SK-N-SH treated with all-trans-retinoic acid at 6 μM for 48 hours (cell line): Measurements from ENCODE around the gene CNNM1.

Experiments
- ATAC-seq: fragments of 200-7000 bp; cut with Tn5 transposase; 3 replicates; pipeline ENCODE4 v1.9.1; 2020; ENCODE audit warnings: mild to moderate bottlenecking, moderate library complexity
- ARNTL ChIP-seq: fragments of 450-650 bp; formaldehyde crosslinking; IDR thresholded peaks from 2 replicates; pipeline ENCODE4 v1.5.0; 2020; ENCODE audit warnings: low read depth, mild to moderate bottlenecking, moderate library complexity, borderline replicate concordance
- CSDC2 ChIP-seq: fragments of 250-450 bp; sonication (Bioruptor Pico); IDR thresholded peaks from 2 replicates; pipeline ENCODE4 v1.5.0; 2020; ENCODE audit warnings: mild to moderate bottlenecking, moderate library complexity
- ESRRG ChIP-seq: fragments of 250-450 bp; sonication (Bioruptor Pico); IDR thresholded peaks from 2 replicates; pipeline ENCODE4 v1.6.1; 2021; ENCODE audit warnings: mild to moderate bottlenecking
- GLIS3 ChIP-seq: fragments of 250-450 bp; sonication (Bioruptor Pico); IDR thresholded peaks from 2 replicates; pipeline ENCODE4 v1.5.0; 2020; ENCODE audit warnings: mild to moderate bottlenecking, moderate library complexity
- ISL1 ChIP-seq: fragments of 250-450 bp; sonication (Bioruptor Pico); IDR thresholded peaks from 2 replicates; pipeline ENCODE4 v2.1.2; 2022; ENCODE audit warnings: mild to moderate bottlenecking, moderate library complexity
- OSR1 ChIP-seq: fragments of 250-450 bp; sonication (Bioruptor Pico); IDR thresholded peaks from 2 replicates; pipeline ENCODE4 v1.8.0; 2022; ENCODE audit warnings: moderate library complexity, mild to moderate bottlenecking, inconsistent platforms
- PPARA ChIP-seq: fragments of 250-450 bp; sonication (Bioruptor Pico); IDR thresholded peaks from 2 replicates; pipeline ENCODE4 v1.5.0; 2020; ENCODE audit warnings: mild to moderate bottlenecking, borderline replicate concordance
- RARB ChIP-seq: fragments of 250-450 bp; sonication (Bioruptor Pico); IDR thresholded peaks from 2 replicates; pipeline ENCODE4 v1.8.0; 2021; ENCODE audit warnings: mild to moderate bottlenecking, moderate library complexity
- SNAI2 ChIP-seq: fragments of 250-450 bp; sonication (Bioruptor Pico); IDR thresholded peaks from 2 replicates; pipeline ENCODE4 v1.5.0; 2020; ENCODE audit warnings: mild to moderate bottlenecking, moderate library complexity
- TCF4 ChIP-seq: fragments of 250-450 bp; sonication (Bioruptor Pico); IDR thresholded peaks from 2 replicates; pipeline ENCODE4 v1.8.0; 2021; ENCODE audit warnings: mild to moderate bottlenecking, moderate library complexity, borderline replicate concordance
- TOX ChIP-seq: fragments of 250-450 bp; sonication (Bioruptor Pico); IDR thresholded peaks from 2 replicates; pipeline ENCODE4 v1.8.0; 2021; ENCODE audit warnings: mild to moderate bottlenecking, moderate library complexity, borderline replicate concordance
- ZC3H10 ChIP-seq: fragments of 250-450 bp; sonication (Bioruptor Pico); IDR thresholded peaks from 2 replicates; pipeline ENCODE4 v1.5.1; 2021; ENCODE audit warnings: mild to moderate bottlenecking, moderate library complexity
- ZFP3 ChIP-seq: fragments of 250-450 bp; sonication (Bioruptor Pico); IDR thresholded peaks from 2 replicates; pipeline ENCODE4 v1.5.0; 2020; ENCODE audit warnings: mild to moderate bottlenecking, moderate library complexity
- ZFP30 ChIP-seq: fragments of 450-650 bp; formaldehyde crosslinking; IDR thresholded peaks from 2 replicates; pipeline ENCODE4 v1.5.0; 2022; ENCODE audit warnings: mild to moderate bottlenecking, moderate library complexity
- ZNF565 ChIP-seq: fragments of 450-650 bp; formaldehyde crosslinking; conservative IDR thresholded peaks from 2 replicates; pipeline ENCODE4 v1.5.0; 2020; ENCODE audit warnings: low read depth, mild to moderate bottlenecking, moderate library complexity
- ZNF70 ChIP-seq: fragments of 450-650 bp; formaldehyde crosslinking; IDR thresholded peaks from 2 replicates; pipeline ENCODE4 v1.5.0; 2020; ENCODE audit warnings: mild to moderate bottlenecking, moderate library complexity
- ZNF8 ChIP-seq: fragments of 450-650 bp; formaldehyde crosslinking; IDR thresholded peaks from 2 replicates; pipeline ENCODE4 v1.5.0; 2020; ENCODE audit warnings: mild to moderate bottlenecking, moderate library complexity
- TF ChIP-seq, protein P1 (sequence below): fragments of 250-450 bp; sonication (Bioruptor Pico); IDR thresholded peaks from 2 replicates; pipeline ENCODE4 v1.5.0; 2020; ENCODE audit warnings: mild to moderate bottlenecking, moderate library complexity
- TF ChIP-seq, protein P2 (sequence below): fragments of 250-450 bp; sonication (Bioruptor Pico); IDR thresholded peaks from 2 replicates; pipeline ENCODE4 v1.5.1; 2020; ENCODE audit warnings: low read depth, mild to moderate bottlenecking, moderate library complexity
- TF ChIP-seq, protein P3 (sequence below): fragments of 250-450 bp; sonication (Bioruptor Pico); IDR thresholded peaks from 2 replicates; pipeline ENCODE4 v1.8.0; 2021; ENCODE audit warnings: low read depth, mild to moderate bottlenecking, moderate library complexity, borderline replicate concordance
- TF ChIP-seq, protein P4 (sequence below): fragments of 250-450 bp; sonication (Bioruptor Pico); IDR thresholded peaks from 2 replicates; pipeline ENCODE4 v1.8.0; 2020; ENCODE audit warnings: mild to moderate bottlenecking, moderate library complexity, borderline replicate concordance
- TF ChIP-seq, protein P5 (sequence below): fragments of 250-450 bp; sonication (Bioruptor Pico); IDR thresholded peaks from 2 replicates; pipeline ENCODE4 v1.5.1; 2021; ENCODE audit warnings: mild to moderate bottlenecking, moderate library complexity

The CNNM1 gene

DNA sequence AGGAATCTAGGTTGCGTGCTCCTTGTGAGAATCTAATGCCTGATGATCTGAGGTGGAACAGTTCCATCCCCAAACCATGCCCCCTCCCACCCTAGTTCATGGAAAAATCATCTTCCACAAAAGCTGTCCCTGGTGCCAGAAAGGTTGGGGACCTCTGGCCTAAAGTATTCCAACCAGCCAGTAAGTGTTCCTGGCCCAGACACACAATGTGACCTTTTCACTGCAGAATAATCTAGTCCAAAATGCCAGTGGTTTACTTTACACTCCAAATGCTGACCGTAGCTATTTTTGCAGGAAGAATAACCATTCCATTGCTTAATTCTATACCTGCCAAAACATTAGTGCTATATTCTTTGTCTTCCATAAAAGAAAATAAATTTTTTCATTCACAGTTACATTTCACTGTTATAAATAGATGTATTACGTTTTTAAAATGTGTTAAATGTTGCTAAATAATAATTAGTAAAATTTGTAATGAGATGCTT, 10.4 kb downstream of the CNNM1 start:
- TF ChIP-seq TOX (CRISPR knock-in tag) (no peak), ARNTL (CRISPR knock-in tag) (no peak), ZFP30 (no peak), ZNF70 (CRISPR knock-in tag) (no peak), GLIS3 (CRISPR knock-in tag) (no peak), ESRRG (no peak), TCF4 (no peak), ZNF565 (CRISPR knock-in tag) (no peak), PPARA (no peak), ZC3H10 (CRISPR knock-in tag) (no peak), ISL1 (CRISPR knock-in tag) (no peak), OSR1 (CRISPR knock-in tag) (no peak), ZNF8 (CRISPR knock-in tag) (no peak), CSDC2 (CRISPR knock-in tag) (no peak), SNAI2 (CRISPR knock-in tag) (no peak)
- TF ChIP-seq, protein P1, sequence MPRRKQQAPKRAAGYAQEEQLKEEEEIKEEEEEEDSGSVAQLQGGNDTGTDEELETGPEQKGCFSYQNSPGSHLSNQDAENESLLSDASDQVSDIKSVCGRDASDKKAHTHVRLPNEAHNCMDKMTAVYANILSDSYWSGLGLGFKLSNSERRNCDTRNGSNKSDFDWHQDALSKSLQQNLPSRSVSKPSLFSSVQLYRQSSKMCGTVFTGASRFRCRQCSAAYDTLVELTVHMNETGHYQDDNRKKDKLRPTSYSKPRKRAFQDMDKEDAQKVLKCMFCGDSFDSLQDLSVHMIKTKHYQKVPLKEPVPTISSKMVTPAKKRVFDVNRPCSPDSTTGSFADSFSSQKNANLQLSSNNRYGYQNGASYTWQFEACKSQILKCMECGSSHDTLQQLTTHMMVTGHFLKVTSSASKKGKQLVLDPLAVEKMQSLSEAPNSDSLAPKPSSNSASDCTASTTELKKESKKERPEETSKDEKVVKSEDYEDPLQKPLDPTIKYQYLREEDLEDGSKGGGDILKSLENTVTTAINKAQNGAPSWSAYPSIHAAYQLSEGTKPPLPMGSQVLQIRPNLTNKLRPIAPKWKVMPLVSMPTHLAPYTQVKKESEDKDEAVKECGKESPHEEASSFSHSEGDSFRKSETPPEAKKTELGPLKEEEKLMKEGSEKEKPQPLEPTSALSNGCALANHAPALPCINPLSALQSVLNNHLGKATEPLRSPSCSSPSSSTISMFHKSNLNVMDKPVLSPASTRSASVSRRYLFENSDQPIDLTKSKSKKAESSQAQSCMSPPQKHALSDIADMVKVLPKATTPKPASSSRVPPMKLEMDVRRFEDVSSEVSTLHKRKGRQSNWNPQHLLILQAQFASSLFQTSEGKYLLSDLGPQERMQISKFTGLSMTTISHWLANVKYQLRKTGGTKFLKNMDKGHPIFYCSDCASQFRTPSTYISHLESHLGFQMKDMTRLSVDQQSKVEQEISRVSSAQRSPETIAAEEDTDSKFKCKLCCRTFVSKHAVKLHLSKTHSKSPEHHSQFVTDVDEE (CRISPR knock-in tag), result no peak
- TF ChIP-seq, protein P2, sequence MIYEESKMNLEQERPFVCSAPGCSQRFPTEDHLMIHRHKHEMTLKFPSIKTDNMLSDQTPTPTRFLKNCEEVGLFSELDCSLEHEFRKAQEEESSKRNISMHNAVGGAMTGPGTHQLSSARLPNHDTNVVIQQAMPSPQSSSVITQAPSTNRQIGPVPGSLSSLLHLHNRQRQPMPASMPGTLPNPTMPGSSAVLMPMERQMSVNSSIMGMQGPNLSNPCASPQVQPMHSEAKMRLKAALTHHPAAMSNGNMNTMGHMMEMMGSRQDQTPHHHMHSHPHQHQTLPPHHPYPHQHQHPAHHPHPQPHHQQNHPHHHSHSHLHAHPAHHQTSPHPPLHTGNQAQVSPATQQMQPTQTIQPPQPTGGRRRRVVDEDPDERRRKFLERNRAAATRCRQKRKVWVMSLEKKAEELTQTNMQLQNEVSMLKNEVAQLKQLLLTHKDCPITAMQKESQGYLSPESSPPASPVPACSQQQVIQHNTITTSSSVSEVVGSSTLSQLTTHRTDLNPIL (CRISPR knock-in tag), result no peak
- TF ChIP-seq, protein P3, sequence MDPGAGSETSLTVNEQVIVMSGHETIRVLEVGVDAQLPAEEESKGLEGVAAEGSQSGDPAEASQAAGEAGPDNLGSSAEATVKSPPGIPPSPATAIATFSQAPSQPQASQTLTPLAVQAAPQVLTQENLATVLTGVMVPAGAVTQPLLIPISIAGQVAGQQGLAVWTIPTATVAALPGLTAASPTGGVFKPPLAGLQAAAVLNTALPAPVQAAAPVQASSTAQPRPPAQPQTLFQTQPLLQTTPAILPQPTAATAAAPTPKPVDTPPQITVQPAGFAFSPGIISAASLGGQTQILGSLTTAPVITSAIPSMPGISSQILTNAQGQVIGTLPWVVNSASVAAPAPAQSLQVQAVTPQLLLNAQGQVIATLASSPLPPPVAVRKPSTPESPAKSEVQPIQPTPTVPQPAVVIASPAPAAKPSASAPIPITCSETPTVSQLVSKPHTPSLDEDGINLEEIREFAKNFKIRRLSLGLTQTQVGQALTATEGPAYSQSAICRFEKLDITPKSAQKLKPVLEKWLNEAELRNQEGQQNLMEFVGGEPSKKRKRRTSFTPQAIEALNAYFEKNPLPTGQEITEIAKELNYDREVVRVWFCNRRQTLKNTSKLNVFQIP, result no peak
- TF ChIP-seq, protein P4, sequence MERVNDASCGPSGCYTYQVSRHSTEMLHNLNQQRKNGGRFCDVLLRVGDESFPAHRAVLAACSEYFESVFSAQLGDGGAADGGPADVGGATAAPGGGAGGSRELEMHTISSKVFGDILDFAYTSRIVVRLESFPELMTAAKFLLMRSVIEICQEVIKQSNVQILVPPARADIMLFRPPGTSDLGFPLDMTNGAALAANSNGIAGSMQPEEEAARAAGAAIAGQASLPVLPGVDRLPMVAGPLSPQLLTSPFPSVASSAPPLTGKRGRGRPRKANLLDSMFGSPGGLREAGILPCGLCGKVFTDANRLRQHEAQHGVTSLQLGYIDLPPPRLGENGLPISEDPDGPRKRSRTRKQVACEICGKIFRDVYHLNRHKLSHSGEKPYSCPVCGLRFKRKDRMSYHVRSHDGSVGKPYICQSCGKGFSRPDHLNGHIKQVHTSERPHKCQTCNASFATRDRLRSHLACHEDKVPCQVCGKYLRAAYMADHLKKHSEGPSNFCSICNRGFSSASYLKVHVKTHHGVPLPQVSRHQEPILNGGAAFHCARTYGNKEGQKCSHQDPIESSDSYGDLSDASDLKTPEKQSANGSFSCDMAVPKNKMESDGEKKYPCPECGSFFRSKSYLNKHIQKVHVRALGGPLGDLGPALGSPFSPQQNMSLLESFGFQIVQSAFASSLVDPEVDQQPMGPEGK, result no peak
- TF ChIP-seq, protein P5, sequence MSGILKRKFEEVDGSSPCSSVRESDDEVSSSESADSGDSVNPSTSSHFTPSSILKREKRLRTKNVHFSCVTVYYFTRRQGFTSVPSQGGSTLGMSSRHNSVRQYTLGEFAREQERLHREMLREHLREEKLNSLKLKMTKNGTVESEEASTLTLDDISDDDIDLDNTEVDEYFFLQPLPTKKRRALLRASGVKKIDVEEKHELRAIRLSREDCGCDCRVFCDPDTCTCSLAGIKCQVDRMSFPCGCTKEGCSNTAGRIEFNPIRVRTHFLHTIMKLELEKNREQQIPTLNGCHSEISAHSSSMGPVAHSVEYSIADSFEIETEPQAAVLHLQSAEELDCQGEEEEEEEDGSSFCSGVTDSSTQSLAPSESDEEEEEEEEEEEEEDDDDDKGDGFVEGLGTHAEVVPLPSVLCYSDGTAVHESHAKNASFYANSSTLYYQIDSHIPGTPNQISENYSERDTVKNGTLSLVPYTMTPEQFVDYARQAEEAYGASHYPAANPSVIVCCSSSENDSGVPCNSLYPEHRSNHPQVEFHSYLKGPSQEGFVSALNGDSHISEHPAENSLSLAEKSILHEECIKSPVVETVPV, result no peak

DNA sequence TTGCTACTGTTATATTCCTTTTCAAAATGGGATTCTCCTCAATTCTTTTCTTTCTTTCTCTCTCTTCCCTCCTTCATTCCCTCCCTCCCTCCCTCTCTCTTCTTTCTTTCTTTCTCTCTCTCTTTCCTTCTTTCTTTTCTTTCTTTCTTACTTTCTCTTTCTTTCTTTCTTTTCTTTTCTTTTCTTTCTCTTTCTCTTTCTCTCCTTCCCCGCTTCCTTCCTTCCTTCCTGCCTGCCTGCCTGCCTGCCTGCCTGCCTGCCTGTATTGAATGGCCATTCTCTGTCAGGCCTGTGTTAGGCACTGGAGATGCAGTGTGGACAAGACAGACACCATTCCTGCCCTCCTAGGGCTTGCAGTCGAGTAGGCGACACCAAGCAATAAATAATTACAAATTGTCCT, 11.5 kb downstream of the CNNM1 start:
- ATAC-seq, result no peak
- no peak for TF ChIP-seq ISL1 (CRISPR knock-in tag)
- no peak for TF ChIP-seq OSR1 (CRISPR knock-in tag)
- TF ChIP-seq ZNF565 (CRISPR knock-in tag), result no peak
- TF ChIP-seq ZFP30, result no peak
- no peak for TF ChIP-seq ZNF70 (CRISPR knock-in tag)
- TF ChIP-seq ZC3H10 (CRISPR knock-in tag), result no peak
- TF ChIP-seq RARB (CRISPR knock-in tag), result no peak
- no peak for TF ChIP-seq PPARA
- TF ChIP-seq ZFP3 (CRISPR knock-in tag), result no peak
- no peak for TF ChIP-seq GLIS3 (CRISPR knock-in tag)
- TF ChIP-seq, protein P3, result no peak
- TF ChIP-seq ZNF8 (CRISPR knock-in tag), result no peak
- TF ChIP-seq ARNTL (CRISPR knock-in tag), result no peak
- TF ChIP-seq ESRRG, result no peak
- TF ChIP-seq, protein P5, result no peak
- no peak for TF ChIP-seq TCF4
- TF ChIP-seq, protein P4, result no peak
- TF ChIP-seq, all 23 proteins: peak for 0

More for the DNA sequence above, 10.4 kb downstream of the CNNM1 start:
- ATAC-seq, result no peak
